Raji (cell line): ENCODE measurements around the gene SPTSSA.

Experiments
- POLR2A ChIP-seq: IDR thresholded peaks from 2 replicates; pipeline ENCODE4 v1.6.1; 2011; ENCODE audit warnings: low read depth, low read length, control low read depth; ENCODE audit not compliant: insufficient read depth

SPTSSA gene

DNA sequence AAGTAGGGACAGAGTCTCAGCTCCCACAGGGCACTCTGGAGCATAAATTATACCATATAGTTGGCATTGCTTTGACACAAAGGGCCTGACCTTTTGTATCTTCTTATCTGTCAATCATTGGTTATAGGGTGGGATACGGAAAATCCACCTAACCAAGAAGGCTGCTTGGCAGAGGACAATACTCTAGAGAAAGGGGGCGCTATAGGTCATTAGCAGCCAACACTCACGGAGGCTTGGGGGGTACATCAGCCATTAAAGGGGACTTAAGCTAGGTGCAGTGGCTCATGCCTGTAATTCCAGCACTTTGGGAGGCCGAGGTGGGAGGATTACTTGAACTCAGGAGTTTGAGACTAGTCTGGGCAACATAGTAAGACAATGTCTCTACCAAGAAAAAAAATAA is 22.9 kb downstream of the SPTSSA start:
- TF ChIP-seq POLR2A = no peak

DNA sequence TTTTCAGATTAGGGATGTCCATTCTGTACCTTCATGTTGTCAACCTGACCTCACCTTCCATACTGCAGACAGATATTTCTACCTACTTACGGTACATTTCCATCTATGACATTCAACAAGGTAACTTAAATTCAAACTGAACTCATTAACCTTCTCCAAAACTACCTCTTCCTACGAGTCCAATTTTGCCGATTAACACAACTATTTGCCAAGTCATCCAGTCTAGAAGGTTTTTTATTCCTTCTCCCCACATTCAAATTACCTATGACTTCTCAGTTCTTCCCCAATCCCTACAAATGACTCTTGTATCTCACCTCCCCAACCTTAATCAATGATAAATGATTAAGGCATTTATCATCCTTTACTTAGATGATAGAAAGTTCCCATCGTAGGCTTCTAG is 23.6 kb downstream of the SPTSSA start:
- no peak for TF ChIP-seq POLR2A

DNA sequence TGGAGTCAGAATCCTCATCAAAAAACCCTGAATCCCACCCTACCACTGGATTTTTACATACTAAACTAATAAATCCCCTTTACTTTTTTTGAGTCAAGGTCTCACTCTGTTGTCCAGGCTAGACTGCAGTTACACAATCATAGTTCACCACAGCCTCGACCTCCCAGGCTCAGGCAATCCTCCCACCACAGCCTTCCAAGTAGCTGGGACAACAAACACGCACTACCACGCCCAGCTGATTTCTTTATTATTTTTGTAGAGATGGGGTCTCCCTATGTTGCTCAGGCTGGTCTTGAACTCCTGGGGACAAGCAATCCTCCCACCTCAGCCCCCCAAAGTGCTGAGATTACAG is 24.3 kb downstream of the SPTSSA start:
- TF ChIP-seq POLR2A = no peak

DNA sequence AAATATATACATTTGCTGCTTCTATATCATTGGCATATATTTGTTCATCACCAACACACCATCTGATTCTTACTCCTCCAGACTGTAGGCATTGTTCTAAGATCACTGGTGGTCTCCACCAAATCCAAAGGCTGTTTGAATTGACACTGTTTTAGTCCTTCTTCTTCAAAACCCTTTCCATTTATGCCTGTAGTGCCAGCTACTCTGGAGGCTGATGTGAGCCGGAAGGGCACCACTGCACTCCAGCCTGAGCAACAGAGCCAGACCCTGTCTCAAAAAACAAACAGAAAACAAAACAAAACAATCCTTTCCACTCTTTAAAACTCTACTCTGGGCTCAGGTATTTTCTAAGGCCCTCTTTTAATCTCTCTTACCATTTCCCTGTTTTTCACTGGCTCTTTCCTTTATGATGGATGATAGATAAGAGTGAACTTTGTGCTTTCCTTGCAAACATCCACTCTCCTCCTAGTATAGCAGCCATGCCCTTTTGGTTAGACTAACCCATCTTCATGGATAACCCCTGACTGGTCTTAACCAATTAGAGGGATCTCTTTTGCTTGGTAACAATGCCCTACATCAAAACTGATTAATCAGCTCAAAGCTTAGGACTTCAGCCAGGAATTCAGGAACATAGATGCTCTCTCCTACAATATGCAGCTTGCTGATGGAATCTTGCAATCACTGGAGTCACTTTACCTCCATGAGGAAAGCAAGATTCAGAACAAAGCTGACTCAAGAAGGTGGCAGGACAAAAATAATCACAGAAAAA is 24.9 kb downstream of the SPTSSA start:
- no peak for TF ChIP-seq POLR2A

DNA sequence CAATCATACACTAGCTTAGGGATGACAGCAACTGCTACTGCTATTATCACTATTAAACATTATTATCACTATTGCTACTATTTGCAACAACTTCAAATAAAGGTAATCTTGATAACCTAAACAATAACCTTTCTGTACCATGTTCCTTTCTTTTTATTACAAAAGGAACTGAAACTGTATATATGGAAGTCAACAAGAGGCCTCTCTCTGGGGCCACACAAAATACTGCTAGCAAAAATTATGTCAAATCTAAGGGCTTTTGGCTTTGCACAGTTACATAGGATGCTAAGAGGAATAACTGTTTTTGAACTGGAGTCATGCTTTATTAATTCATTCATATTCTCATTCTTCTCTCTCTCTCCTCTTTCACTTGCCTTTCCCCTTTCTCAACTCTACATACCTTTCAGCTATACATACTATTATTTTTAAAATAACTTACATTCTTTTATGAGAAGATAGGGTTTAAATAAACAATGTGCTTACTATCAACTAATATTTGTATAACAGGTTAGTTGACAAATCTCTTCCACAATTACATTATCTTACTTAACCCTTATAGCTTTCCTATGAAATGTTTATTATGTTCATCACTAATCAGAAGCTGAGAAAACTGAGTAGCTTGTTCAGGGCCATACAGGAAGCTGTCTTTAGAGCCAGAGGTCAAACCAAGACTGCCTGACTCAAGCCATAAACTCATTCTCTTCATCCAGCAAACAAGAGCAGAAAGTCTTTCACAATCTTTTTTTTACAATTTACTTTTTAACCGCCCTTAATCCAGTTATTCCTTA is 25.7 kb downstream of the SPTSSA start:
- TF ChIP-seq POLR2A = no peak

DNA sequence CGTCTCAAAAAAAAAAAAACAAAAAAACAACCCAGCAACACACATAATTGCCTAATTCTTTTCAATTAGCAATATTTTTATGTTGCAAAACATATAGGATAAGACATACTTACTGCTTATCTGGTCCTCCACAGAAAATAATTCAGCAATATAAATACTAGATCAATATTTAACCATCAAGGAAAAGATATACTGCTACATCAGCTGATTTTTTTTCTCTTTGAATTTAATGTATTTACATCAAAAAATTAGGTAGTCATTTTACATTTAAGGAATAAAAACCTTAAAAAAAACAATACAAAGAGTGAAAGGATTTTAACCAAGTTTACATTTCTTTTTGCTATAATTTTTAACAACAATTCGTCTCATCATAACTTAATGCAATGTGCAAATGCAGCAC is 28.1 kb downstream of the SPTSSA start:
- TF ChIP-seq POLR2A = no peak

DNA sequence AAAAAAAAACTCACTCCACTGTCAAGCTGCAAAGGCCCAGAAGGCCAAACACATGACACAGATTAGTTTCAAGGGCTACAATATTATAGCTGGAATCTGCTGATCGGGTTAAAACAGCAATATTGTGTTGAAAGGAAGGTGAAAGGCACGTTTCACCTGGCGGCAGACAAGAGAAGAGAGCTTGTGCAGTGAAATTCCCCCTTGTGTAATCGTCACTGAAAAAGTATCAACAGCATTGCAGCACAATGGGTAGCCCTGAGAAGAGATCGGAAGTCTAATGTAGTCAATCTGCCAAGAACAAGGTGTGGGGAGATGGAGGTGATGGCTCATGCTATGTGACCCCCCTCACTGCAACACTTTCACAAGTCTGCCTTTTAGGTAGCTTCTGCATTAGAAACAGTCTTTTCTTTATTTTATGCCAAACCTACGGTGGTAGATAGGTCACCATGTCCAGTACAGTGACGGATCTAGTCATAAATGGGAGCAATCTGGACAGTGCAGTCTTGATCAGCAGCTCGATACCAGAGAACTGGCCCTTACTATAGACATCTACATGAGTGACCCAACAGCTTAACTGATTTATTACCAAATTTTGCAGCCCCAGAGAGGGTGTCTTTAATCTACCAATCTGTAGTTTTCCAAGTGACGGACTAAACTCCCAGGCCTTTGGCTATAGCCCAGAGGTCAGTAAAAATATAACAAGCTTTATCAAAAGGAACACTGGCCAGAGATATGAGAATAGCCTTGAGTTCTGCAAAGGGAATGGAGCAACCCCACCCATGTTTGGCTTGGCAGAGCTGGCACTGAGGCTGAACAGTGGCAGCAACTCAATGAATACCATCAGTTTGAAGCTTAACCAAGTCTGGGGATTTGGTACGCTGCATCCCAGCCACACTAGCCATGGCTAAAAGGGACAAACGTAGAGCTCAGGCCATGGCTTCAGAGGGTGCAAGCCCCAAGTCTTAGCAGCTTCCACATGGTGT is 35.4 kb downstream of the SPTSSA start:
- no peak for TF ChIP-seq POLR2A

DNA sequence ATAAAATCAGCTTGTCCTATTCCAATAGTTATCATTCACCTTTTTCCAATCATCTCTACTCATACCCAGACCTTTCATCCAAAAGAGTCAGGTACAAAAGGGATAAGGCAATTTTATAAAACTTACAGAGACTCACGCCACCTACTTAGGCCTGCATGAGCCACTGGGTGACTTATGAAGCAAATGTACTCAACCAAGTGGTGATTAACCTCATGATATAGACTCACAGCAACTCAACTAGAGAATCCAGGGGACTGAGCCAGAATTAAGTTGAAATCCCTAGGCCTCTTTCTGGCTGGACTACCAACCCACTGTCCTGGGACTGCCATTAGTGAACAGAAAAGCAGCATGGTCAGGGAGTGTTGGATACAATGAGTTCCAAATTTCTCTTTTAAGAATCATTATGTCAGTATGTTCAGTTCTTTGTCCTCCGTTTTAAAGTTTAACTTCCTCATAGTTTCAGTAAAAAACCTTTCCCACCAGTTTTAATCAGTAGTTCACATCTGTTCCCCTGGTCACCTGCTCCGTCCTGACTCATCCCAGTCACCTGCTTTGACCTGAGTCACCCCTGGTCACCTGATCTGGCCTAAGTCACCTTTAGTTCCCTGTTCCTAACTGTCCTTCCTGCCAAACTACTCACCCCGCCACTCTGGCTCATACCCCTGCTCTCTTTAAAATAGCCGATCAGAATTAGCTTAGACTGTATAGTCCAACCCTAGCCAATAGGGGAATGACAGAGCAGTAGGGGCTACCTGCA is 36.8 kb downstream of the SPTSSA start:
- TF ChIP-seq POLR2A = no peak

DNA sequence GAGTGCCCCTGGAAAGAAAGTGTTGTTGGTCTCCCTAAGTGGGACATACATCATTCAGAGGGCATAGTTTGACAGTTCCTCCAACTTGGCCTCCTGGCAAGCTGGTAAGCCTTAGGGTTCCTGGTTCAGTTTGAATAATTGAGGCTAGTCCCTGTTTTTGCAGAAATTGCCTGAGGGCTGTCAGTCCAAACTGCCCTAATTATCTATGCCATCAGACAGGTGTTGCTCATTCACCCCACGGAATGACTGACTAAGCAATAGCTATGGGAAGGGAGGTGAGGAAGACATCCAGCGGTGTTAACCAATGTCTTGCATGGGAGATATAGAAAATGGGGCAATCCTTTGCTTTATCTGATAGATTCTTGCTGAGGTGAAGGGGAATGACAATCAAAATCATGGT is 37.6 kb downstream of the SPTSSA start:
- no peak for TF ChIP-seq POLR2A

DNA sequence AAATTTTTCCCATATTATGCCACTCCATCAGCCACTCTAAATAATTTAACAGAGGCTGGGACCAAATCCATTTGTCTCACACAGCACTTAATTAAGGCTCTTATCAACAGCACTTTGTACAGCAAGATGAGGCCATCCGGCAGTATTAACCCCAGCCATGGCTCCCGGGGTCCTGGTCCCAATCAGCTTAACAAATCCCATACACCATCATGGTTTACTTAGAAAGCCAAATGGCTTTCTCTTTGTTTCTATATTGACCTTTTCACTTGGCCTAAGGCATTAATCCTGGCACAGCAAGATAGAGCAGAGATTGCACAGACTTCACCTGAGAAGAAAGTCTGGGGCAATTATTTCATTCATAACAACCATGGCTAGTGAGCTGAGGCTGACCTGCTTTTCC is 38.6 kb downstream of the SPTSSA start:
- TF ChIP-seq POLR2A = no peak

DNA sequence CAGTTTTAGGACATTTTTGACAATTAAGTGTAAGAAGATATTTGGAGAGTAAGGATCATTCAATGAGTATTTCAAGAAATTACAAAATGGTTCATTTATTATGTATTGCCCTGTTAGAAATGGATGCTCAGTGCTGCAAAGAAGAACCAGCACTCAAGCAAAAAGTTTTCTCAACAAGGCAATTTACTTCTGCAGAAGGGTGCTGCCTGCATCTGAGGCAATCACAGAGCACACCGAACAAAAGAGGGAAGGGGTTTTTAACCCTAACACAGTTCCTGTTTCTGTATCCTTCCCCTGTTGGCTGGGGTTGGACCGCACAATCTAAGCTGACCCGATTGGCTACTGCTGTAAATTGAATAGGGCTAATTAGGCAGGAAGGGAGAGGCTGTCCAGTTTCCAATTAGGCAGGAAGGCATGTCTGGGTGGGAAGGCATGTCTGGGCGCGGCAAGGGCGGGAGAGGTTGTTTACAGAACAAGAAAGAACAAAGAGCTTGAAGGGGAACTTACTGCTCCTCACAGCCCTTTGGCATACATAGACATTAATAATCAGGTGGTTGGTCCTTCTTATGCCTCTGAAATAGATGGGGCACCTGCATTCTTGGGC is 41.4 kb downstream of the SPTSSA start:
- no peak for TF ChIP-seq POLR2A

DNA sequence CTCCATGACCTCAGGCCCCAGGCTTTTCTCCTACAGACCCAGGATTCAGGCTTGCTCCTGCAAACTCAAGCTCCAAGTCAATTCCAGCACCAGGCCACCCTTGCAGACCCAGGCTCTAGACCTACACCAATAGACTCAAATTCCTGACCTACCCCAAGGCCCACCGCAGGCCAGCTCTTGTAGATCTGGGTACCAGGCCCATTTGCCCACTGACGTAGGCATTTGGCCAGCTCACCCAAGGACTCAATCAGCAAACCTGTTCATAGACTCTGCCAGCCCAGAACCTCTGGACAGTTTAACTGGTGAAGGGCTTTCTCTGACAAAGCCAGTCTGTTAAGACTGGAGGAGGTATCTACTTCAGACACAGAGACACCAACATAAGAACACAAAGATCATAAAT is 52.3 kb downstream of the SPTSSA start:
- no peak for TF ChIP-seq POLR2A

DNA sequence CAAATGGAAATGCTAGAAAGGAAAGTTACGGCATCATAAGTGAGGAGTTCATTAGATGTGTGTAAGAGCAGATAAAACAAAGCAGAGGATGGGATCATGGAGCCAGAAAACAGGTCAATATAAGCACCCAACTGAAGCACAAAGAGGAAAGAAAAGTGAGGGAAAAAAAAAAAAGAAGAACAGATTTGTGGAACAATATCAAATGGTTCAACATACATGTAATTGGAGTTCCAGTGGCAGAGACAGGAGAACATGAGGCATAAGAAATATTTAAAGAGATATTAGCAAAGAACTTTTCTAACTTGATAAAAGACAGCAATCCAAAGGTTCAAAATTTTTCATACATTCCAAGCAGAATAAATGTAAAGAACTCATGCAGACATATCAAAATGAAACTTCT is 54.1 kb downstream of the SPTSSA start:
- no peak for TF ChIP-seq POLR2A

DNA sequence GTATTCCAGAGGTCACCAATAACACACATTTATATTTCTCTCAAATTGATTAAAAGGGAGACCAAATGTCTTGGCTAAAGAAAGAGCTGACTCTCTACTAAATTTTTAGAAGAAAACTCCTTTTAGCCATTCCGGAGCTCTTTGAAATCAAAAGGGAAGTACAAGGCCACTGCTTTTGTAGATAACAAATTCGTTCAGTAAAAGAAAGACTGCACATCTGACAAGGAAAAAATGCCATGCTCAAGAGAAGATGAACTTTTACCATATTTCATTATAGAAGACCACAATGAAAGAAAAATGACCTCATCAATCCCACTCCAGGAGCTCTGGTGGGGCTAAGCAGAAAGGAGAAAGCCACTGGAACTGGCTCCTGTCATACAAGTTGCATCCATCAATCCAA is 57.6 kb downstream of the SPTSSA start:
- no peak for TF ChIP-seq POLR2A
